ENCODE data around the gene SUGP1.

DNA sequence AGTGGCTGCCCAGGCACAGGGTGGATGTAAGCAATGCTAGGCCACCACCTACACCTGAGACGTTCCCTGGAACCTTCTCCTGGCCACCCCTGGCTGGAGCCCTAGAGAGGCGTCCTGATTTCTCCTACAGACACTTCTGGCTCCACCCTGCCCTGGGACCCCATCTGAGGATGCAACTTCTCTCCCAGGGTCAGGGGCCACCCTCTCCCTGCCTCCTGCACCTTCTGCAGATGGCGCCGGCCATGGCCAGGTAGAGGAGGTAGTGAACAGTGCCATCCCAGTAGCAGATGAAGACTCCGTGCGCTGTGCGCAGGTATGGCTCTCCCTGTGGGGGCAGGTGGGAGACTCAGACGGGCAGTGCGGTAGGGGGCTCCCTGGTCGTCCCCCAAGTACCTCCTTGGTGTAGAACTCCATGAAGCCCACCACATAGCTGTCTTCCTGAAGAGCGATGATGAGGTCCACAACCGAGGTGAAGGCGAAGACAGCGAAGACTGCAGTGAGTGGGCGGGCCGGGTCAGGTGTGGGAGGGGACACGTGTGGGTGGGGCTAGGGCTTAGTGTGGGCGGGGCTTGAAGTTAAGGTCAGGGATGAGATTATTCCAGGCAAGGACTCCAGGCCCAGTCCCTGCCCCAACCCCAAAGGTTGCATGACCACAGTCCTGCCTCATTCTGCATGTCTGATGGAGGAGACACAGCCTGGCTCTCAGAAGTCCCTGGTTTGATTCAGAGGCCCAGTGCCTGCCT lies 50.2 kb downstream of the SUGP1 start:
- TF ChIP-seq, protein P1, sequence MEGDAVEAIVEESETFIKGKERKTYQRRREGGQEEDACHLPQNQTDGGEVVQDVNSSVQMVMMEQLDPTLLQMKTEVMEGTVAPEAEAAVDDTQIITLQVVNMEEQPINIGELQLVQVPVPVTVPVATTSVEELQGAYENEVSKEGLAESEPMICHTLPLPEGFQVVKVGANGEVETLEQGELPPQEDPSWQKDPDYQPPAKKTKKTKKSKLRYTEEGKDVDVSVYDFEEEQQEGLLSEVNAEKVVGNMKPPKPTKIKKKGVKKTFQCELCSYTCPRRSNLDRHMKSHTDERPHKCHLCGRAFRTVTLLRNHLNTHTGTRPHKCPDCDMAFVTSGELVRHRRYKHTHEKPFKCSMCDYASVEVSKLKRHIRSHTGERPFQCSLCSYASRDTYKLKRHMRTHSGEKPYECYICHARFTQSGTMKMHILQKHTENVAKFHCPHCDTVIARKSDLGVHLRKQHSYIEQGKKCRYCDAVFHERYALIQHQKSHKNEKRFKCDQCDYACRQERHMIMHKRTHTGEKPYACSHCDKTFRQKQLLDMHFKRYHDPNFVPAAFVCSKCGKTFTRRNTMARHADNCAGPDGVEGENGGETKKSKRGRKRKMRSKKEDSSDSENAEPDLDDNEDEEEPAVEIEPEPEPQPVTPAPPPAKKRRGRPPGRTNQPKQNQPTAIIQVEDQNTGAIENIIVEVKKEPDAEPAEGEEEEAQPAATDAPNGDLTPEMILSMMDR (IDR thresholded peaks at IDR 0.05; ENCODE audit: low read depth, low read length, missing input control), result no peak
- TF ChIP-seq HNF4A (conservative IDR thresholded peaks at IDR 0.05) (no peak), ATF3 (IDR thresholded peaks at IDR 0.05) (no peak), SP1 (IDR thresholded peaks at IDR 0.05) (no peak), GABPA (IDR thresholded peaks at IDR 0.05 in 1 of 2, conservative IDR thresholded peaks at IDR 0.05 in 1 of 2) (no peak), RXRA (IDR thresholded peaks at IDR 0.05) (no peak), HNF4G (IDR thresholded peaks at IDR 0.05) (no peak), FOXA1 (IDR thresholded peaks at IDR 0.05) (no peak), EGR1 (IDR thresholded peaks at IDR 0.05; ENCODE audit: low read depth in 2 of 2) (no peak)
- TF ChIP-seq, protein P2, sequence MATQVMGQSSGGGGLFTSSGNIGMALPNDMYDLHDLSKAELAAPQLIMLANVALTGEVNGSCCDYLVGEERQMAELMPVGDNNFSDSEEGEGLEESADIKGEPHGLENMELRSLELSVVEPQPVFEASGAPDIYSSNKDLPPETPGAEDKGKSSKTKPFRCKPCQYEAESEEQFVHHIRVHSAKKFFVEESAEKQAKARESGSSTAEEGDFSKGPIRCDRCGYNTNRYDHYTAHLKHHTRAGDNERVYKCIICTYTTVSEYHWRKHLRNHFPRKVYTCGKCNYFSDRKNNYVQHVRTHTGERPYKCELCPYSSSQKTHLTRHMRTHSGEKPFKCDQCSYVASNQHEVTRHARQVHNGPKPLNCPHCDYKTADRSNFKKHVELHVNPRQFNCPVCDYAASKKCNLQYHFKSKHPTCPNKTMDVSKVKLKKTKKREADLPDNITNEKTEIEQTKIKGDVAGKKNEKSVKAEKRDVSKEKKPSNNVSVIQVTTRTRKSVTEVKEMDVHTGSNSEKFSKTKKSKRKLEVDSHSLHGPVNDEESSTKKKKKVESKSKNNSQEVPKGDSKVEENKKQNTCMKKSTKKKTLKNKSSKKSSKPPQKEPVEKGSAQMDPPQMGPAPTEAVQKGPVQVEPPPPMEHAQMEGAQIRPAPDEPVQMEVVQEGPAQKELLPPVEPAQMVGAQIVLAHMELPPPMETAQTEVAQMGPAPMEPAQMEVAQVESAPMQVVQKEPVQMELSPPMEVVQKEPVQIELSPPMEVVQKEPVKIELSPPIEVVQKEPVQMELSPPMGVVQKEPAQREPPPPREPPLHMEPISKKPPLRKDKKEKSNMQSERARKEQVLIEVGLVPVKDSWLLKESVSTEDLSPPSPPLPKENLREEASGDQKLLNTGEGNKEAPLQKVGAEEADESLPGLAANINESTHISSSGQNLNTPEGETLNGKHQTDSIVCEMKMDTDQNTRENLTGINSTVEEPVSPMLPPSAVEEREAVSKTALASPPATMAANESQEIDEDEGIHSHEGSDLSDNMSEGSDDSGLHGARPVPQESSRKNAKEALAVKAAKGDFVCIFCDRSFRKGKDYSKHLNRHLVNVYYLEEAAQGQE (IDR thresholded peaks at IDR 0.05), result no peak
- TF ChIP-seq, protein P3, sequence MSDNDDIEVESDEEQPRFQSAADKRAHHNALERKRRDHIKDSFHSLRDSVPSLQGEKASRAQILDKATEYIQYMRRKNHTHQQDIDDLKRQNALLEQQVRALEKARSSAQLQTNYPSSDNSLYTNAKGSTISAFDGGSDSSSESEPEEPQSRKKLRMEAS (IDR thresholded peaks at IDR 0.05), result no peak
